Lower leg skin (tissue), 4 donors: ENCODE measurements around the gene MYO1H. TPM values are rescaled to one million over a fixed set of nuclear protein-coding genes. Genes with fewer than 3 reads are reported as not detected.

Source experiments
- DNase-seq, 2 donors: peaks; one replicate each; pipeline ENCODE4 v3.0.0-alpha.2; 2019; ENCODE audit warnings: low spot score in 2 of 2
- H3K4me3 ChIP-seq: fragments of 200-600 bp; sonication (generic); 2 replicates; pipeline ENCODE4 v1.5.1; 2017; ENCODE audit warnings: mild to moderate bottlenecking, low read depth; ENCODE audit not compliant: poor library complexity, severe bottlenecking
- CTCF ChIP-seq, 3 donors: fragments of 450-650 bp; IDR thresholded peaks; one replicate each; pipeline ENCODE4 v1.5.1; 2016; ENCODE audit warnings: antibody characterized with exemption in 3 of 3, mild to moderate bottlenecking in 3 of 3, moderate library complexity in 2 of 3
- POLR2A ChIP-seq, 2 donors: fragments of 450-650 bp; IDR thresholded peaks; one replicate each; pipeline ENCODE4 v1.6.1; 2016 to 2017; ENCODE audit warnings: antibody characterized with exemption in 2 of 2, mild to moderate bottlenecking in 1 of 2, moderate library complexity in 1 of 2
- WGBS, 2 donors: methylation state at CpG; one replicate each; pipeline ENCODE4 v1.1.5; 2018; 5-methylcytosine and 5-hydroxymethylcytosine counted together
- intact Hi-C: fragments of 100-400 bp; cut with DNase I; formaldehyde crosslinking; loops from one replicate; pipeline ENCODE4 v1.15.0; 2023; ENCODE audit warnings: low total_unique reads
- total RNA-seq, 4 donors: library from RNA; depleted of rRNA; stranded (reverse); fragments of >200 nt; gene quantifications; one replicate each; pipeline ENCODE4 v1.1.0, GENCODE V29; 2016

MYO1H gene
- total RNA-seq, 4 donors from 2014 or later = 0.20 to 0.75 TPM; not detected in 2

- DNase-seq = no peak
- intact Hi-C loops = no loop called here
- 87 to 89% methylated on average over 7 of the region's 7 CpGs for WGBS, 2 donors
These were observed 127.4 kb downstream of the MYO1H start for GRCh38 chr12:109475121-109475520.

GRCh38 chr12:109475993-109476806 is 128.5 kb downstream of the MYO1H start:
- TF ChIP-seq CTCF (IDR thresholded peaks at IDR 0.05) (no peak), POLR2A (IDR thresholded peaks at IDR 0.05) (no peak)
- H3K4me3 ChIP-seq = peak overlapping the region; percentile 87
- WGBS, 2 donors = 12 to 14% methylated on average over 19 of the region's 19 CpGs
- intact Hi-C loops = no loop called here
- DNase-seq = no peak

More at GRCh38 chr12:109475121-109475520, 127.4 kb downstream of the MYO1H start:
- H3K4me3 ChIP-seq = no peak overlapping the region
- no peak for TF ChIP-seq CTCF (IDR thresholded peaks at IDR 0.05)

- WGBS, 2 donors = 0 to 1% methylated on average over 11 of the region's 11 CpGs
- intact Hi-C loops = no loop called here
- no peak for DNase-seq
- H3K4me3 ChIP-seq = peak overlapping the region; percentile 87
- TF ChIP-seq CTCF (IDR thresholded peaks at IDR 0.05) (no peak), POLR2A (IDR thresholded peaks at IDR 0.05) (no peak)
These were observed 129.1 kb downstream of the MYO1H start for GRCh38 chr12:109476807-109477184.

- TF ChIP-seq POLR2A (IDR thresholded peaks at IDR 0.05) = no peak
- TF ChIP-seq CTCF (IDR thresholded peaks at IDR 0.05) = no peak
- DNase-seq = peak; percentile 81 to 97
- intact Hi-C loops = no loop called here
- WGBS, 2 donors = 1 to 2% methylated on average over 42 to 52 of the region's 54 CpGs
- peak within 1 kb of the TSS; percentile 87 for H3K4me3 ChIP-seq
These were observed 129.7 kb downstream of the MYO1H start, which contains the start of the genes KCTD10 and UBE3B for GRCh38 chr12:109477185-109477962. Gene KCTD10, minus strand, starts transcription at chr12:109477300. Its CDS starts 38 bp downstream, at chr12:109477262. Gene UBE3B, plus strand, starts transcription at chr12:109477634. Its CDS starts 5,918 bp downstream, at chr12:109483552.

GRCh38 chr12:109477963-109478315 is 130.2 kb downstream of the MYO1H start:
- intact Hi-C loops = no loop called here
- 2 to 4% methylated on average over 9 of the region's 9 CpGs for WGBS, 2 donors

More at GRCh38 chr12:109477963-109478315, 130.2 kb downstream of the MYO1H start:
- H3K4me3 ChIP-seq = peak overlapping the region; percentile 87
- TF ChIP-seq POLR2A (IDR thresholded peaks at IDR 0.05) (no peak), CTCF (IDR thresholded peaks at IDR 0.05) (no peak)
- DNase-seq = no peak
